ENCODE measurements around the gene RICTOR.

GRCh38 chr5:39119404-39120051 lies 45.3 kb upstream of the RICTOR start:
- TF ChIP-seq, protein P1, sequence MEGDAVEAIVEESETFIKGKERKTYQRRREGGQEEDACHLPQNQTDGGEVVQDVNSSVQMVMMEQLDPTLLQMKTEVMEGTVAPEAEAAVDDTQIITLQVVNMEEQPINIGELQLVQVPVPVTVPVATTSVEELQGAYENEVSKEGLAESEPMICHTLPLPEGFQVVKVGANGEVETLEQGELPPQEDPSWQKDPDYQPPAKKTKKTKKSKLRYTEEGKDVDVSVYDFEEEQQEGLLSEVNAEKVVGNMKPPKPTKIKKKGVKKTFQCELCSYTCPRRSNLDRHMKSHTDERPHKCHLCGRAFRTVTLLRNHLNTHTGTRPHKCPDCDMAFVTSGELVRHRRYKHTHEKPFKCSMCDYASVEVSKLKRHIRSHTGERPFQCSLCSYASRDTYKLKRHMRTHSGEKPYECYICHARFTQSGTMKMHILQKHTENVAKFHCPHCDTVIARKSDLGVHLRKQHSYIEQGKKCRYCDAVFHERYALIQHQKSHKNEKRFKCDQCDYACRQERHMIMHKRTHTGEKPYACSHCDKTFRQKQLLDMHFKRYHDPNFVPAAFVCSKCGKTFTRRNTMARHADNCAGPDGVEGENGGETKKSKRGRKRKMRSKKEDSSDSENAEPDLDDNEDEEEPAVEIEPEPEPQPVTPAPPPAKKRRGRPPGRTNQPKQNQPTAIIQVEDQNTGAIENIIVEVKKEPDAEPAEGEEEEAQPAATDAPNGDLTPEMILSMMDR (IDR thresholded peaks at IDR 0.05) = no peak
- no peak for TF ChIP-seq POLR2A (IDR thresholded peaks at IDR 0.05)
